Activated naive CD4-positive, alpha-beta T cell treated with anti-CD3 and anti-CD28 coated beads, Interleukin-2, amount 50 U/mL, for 72 hours (primary cell): ENCODE results near the gene PTMS. TPM values are rescaled to one million over a fixed set of nuclear protein-coding genes. Genes with fewer than 3 reads are reported as not detected.
A peak's percentile ranks its signal among the peaks of the same experiment; 100 is the strongest.

ENCODE experiments used
- ATAC-seq, 2 donors: fragments of 150-1000 bp; cut with Tn5 transposase; 2 replicates each; pipeline ENCODE4 v1.10.0; 2021; ENCODE audit warnings: mild to moderate bottlenecking in 2 of 2, moderate library complexity in 2 of 2
- DNase-seq, 2 donors: peaks; one replicate each; pipeline ENCODE4 v3.0.0; 2021 to 2022; ENCODE audit warnings: low spot score in 2 of 2
- H3K27ac Mint-ChIP-seq, 2 donors: one replicate each; pipeline ENCODE4 v1.8.0; 2022; ENCODE audit warnings: mild to moderate bottlenecking in 2 of 2, mixed read lengths in 2 of 2
- H3K36me3 Mint-ChIP-seq, 2 donors: one replicate each; pipeline ENCODE4 v1.8.0; 2022; ENCODE audit warnings: mixed read lengths in 2 of 2
- H3K9me3 Mint-ChIP-seq, 2 donors: one replicate each; pipeline ENCODE4 v1.8.0; 2022; ENCODE audit warnings: mixed read lengths in 2 of 2
- total RNA-seq, 2 donors: library from RNA; stranded (reverse); gene quantifications; one replicate each; pipeline ENCODE4 v1.2.3, GENCODE V29; 2022

PTMS gene
- total RNA-seq, 2 donors from 2014 or later, result 76.0 to 163 TPM

GRCh38 chr12:6765048-6765633 is 1.0 kb upstream of the PTMS start:
- Mint-ChIP-seq H3K9me3 (no peaks in the 10 kb centered on the region), H3K36me3 (peaks cover 18 to 21% of the 10 kb centered on the region in 2 donors), H3K27ac (peak overlapping the region; percentile 0 to 70)
- DNase-seq (no peak), ATAC-seq (no peak)

GRCh38 chr12:6766651-6767349 is 637 bp downstream of the PTMS start:
- ATAC-seq (peak; percentile 68 to 70), DNase-seq (peak in 1 of 2 donors; percentile 66)
- H3K36me3 Mint-ChIP-seq, result peaks cover 21 to 31% of the 10 kb centered on the region in 2 donors
- peak overlapping the region; percentile 30 to 80 for H3K27ac Mint-ChIP-seq
- H3K9me3 Mint-ChIP-seq, result no peaks in the 10 kb centered on the region

GRCh38 chr12:6767353-6768319 is 1.5 kb downstream of the PTMS start:
- ATAC-seq (no peak), DNase-seq (no peak)
- Mint-ChIP-seq H3K9me3 (no peaks in the 10 kb centered on the region), H3K36me3 (peaks cover 21 to 32% of the 10 kb centered on the region in 2 donors), H3K27ac (peak overlapping the region; percentile 30 to 90)

GRCh38 chr12:6768437-6768914 is 2.3 kb downstream of the PTMS start:
- Mint-ChIP-seq H3K27ac (no peak overlapping the region), H3K36me3 (peaks cover 21 to 38% of the 10 kb centered on the region in 2 donors), H3K9me3 (no peaks in the 10 kb centered on the region)
- DNase-seq (no peak), ATAC-seq (no peak)

- DNase-seq (no peak), ATAC-seq (no peak)
- H3K36me3 Mint-ChIP-seq, result peaks cover 21 to 39% of the 10 kb centered on the region in 2 donors
- H3K9me3 Mint-ChIP-seq, result no peaks in the 10 kb centered on the region
- no peak overlapping the region for H3K27ac Mint-ChIP-seq
Measured at GRCh38 chr12:6768990-6769389, 2.8 kb downstream of the PTMS start.

GRCh38 chr12:6769666-6770065 is 3.5 kb downstream of the PTMS start:
- no peak for DNase-seq
- no peak for ATAC-seq
- Mint-ChIP-seq H3K27ac (peak overlapping the region in 1 of 2 donors; percentile 75), H3K9me3 (no peaks in the 10 kb centered on the region), H3K36me3 (peaks cover 25 to 38% of the 10 kb centered on the region in 2 donors)

GRCh38 chr12:6770094-6770493 is 3.9 kb downstream of the PTMS start:
- ATAC-seq (no peak), DNase-seq (no peak)
- peaks cover 26 to 41% of the 10 kb centered on the region in 2 donors for H3K36me3 Mint-ChIP-seq
- H3K27ac Mint-ChIP-seq, result peak overlapping the region in 1 of 2 donors; percentile 75
- no peaks in the 10 kb centered on the region for H3K9me3 Mint-ChIP-seq

- Mint-ChIP-seq H3K36me3 (peaks cover 26 to 46% of the 10 kb centered on the region in 2 donors), H3K9me3 (no peaks in the 10 kb centered on the region), H3K27ac (peak overlapping the region; percentile 75 to 81)
- DNase-seq (no peak), ATAC-seq (no peak)
Measured at GRCh38 chr12:6770600-6770999, 4.4 kb downstream of the PTMS start.

- Mint-ChIP-seq H3K27ac (peak overlapping the region; percentile 75 to 92), H3K9me3 (no peaks in the 10 kb centered on the region), H3K36me3 (peaks cover 28 to 51% of the 10 kb centered on the region in 2 donors)
- ATAC-seq (peak; percentile 8 to 16), DNase-seq (no peak)
Measured at GRCh38 chr12:6771091-6771495, 4.9 kb downstream of the PTMS start.

- Mint-ChIP-seq H3K36me3 (peaks cover 34 to 57% of the 10 kb centered on the region in 2 donors), H3K9me3 (no peaks in the 10 kb centered on the region), H3K27ac (peak overlapping the region; percentile 75 to 92)
- DNase-seq (no peak), ATAC-seq (peak in 1 of 2 donors; percentile 1)
Measured at GRCh38 chr12:6771509-6772330, 5.6 kb downstream of the PTMS start.

- H3K36me3 Mint-ChIP-seq, result peaks cover 29 to 61% of the 10 kb centered on the region in 2 donors
- peak within 1 kb of the TSS; percentile 75 to 92 for H3K27ac Mint-ChIP-seq
- DNase-seq, result peak in 1 of 2 donors; percentile 75
- H3K9me3 Mint-ChIP-seq, result no peaks in the 10 kb centered on the region
- ATAC-seq, result peak; percentile 68 to 70
Measured at GRCh38 chr12:6772331-6772695, 6.2 kb downstream of the PTMS start, which contains the start of gene LAG3. Gene LAG3 (plus strand): TSS chr12:6772520. CDS start chr12:6772853, 333 bp downstream.

- H3K9me3 Mint-ChIP-seq, result no peaks in the 10 kb centered on the region
- peak overlapping the region; percentile 75 to 92 for H3K27ac Mint-ChIP-seq
- DNase-seq, result no peak
- H3K36me3 Mint-ChIP-seq, result peaks cover 23 to 62% of the 10 kb centered on the region in 2 donors
- peak in 1 of 2 donors; percentile 25 for ATAC-seq
Measured at GRCh38 chr12:6772726-6773589, 6.8 kb downstream of the PTMS start.

GRCh38 chr12:6773590-6774351 is 7.6 kb downstream of the PTMS start:
- ATAC-seq, result peak; percentile 13 to 16
- peaks cover 26 to 69% of the 10 kb centered on the region in 2 donors for H3K36me3 Mint-ChIP-seq
- peak overlapping the region; percentile 75 to 92 for H3K27ac Mint-ChIP-seq
- no peaks in the 10 kb centered on the region for H3K9me3 Mint-ChIP-seq
- DNase-seq, result no peak

- Mint-ChIP-seq H3K36me3 (peaks cover 27 to 71% of the 10 kb centered on the region in 2 donors), H3K27ac (peak overlapping the region; percentile 74 to 90), H3K9me3 (no peaks in the 10 kb centered on the region)
- ATAC-seq (no peak), DNase-seq (no peak)
Measured at GRCh38 chr12:6774499-6775062, 8.4 kb downstream of the PTMS start.
